CD4-positive, alpha-beta T cell treated with Interleukin-2 at 100 ng/mL for 4 hours (primary cell): ENCODE data around the gene ABCA4.

ENCODE experiments used
- DNase-seq: peaks from one replicate; pipeline ENCODE4 v3.0.0-alpha.2; 2020; ENCODE audit warnings: low spot score

The ABCA4 gene

GRCh38 chr1:94027721-94028515, 93.0 kb downstream of the ABCA4 start:
- DNase-seq: no peak

- DNase-seq: no peak
Measured at GRCh38 chr1:94026619-94027380, 94.1 kb downstream of the ABCA4 start.

- peak; percentile 17 for DNase-seq
Measured at GRCh38 chr1:94025383-94026340, 95.3 kb downstream of the ABCA4 start.

GRCh38 chr1:94024104-94024792, 96.7 kb downstream of the ABCA4 start:
- DNase-seq: no peak

- DNase-seq: no peak
Measured at GRCh38 chr1:94022471-94023189, 98.3 kb downstream of the ABCA4 start.

GRCh38 chr1:94020764-94021579, 100.0 kb downstream of the ABCA4 start:
- DNase-seq: peak; percentile 7

GRCh38 chr1:94019327-94019726, 101.6 kb downstream of the ABCA4 start:
- DNase-seq: no peak

GRCh38 chr1:94017155-94017829, 103.7 kb downstream of the ABCA4 start:
- peak; percentile 44 for DNase-seq

GRCh38 chr1:94015489-94015817, 105.5 kb downstream of the ABCA4 start:
- DNase-seq: no peak

GRCh38 chr1:94014635-94015488, 106.1 kb downstream of the ABCA4 start:
- DNase-seq: no peak

GRCh38 chr1:94014087-94014486, 106.9 kb downstream of the ABCA4 start:
- DNase-seq: no peak

GRCh38 chr1:94013367-94013878, 107.5 kb downstream of the ABCA4 start:
- DNase-seq: no peak

- no peak for DNase-seq
Measured at GRCh38 chr1:94012708-94013366, 108.1 kb downstream of the ABCA4 start.

GRCh38 chr1:94011709-94012595, 109.0 kb downstream of the ABCA4 start:
- no peak for DNase-seq

GRCh38 chr1:94011129-94011528, 109.8 kb downstream of the ABCA4 start:
- DNase-seq: no peak

- DNase-seq: no peak
Measured at GRCh38 chr1:94009304-94009703, 111.6 kb downstream of the ABCA4 start.

- DNase-seq: no peak
Measured at GRCh38 chr1:94006604-94007003, 114.3 kb downstream of the ABCA4 start.
